ENCODE measurements around the gene BNC2. TPM values are rescaled to one million over a fixed set of nuclear protein-coding genes. Genes with fewer than 3 reads are reported as not detected.

Gene BNC2
- total RNA-seq, 2 donors from 2014 or later, result 0.32 TPM; not detected in 1

DNA sequence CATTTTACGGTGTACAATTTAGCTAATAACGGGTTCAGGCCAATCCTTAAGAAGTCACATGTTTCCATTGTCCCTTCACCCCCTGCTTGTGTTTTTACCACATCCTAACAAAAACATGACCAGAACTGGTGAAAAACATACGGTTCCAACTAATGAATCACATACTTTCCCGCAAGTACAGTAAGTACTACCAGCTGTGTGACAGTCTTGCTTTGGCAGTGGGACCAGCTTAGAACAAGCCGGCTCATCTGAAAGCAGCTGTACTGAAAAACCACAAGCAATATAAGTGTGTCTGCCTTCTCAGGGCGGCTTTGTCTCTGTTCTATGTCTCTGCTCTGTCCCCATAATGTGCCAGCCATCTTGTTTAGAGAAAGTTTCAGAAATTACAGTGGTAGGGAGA is 242.5 kb downstream of the BNC2 start:
- ATAC-seq (replicated peaks in 1 of 2) (no peak), DNase-seq (no peak)
- no peaks in the 10 kb centered on the region for H3K4me1 Mint-ChIP-seq (ENCODE audit: low read depth)
- H3K9me3 Mint-ChIP-seq, result no peaks in the 10 kb centered on the region
- H3K36me3 Mint-ChIP-seq (ENCODE audit: insufficient read depth in 2 of 2), result no peaks in the 10 kb centered on the region
- H3K27ac Mint-ChIP-seq, result no peak overlapping the region
- H3K27me3 Mint-ChIP-seq (ENCODE audit: low read depth), result peaks cover 6% of the 10 kb centered on the region
- H3K4me3 Mint-ChIP-seq, result no peak overlapping the region

DNA sequence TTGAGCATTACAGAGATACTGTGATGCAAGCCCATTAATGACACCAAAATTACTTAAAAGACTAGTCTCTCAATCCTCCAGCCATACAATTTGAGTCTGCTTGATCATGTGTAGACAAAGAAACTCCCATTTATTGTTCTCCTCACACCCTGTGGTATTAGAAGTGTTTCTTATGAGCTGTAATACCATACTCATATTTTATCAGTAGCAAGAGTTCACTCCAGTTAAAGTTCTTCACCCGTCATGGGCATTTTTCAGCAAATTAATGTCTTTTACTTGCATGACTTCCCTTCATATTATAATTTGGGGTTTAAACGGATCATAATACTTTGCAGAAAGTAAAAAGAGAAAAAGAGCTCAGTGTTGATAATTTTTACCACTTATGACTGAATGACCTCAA is 242.9 kb downstream of the BNC2 start:
- no peaks in the 10 kb centered on the region for H3K36me3 Mint-ChIP-seq (ENCODE audit: insufficient read depth in 2 of 2)
- H3K9me3 Mint-ChIP-seq, result no peaks in the 10 kb centered on the region
- no peak overlapping the region for H3K4me3 Mint-ChIP-seq
- H3K4me1 Mint-ChIP-seq (ENCODE audit: low read depth), result no peaks in the 10 kb centered on the region
- DNase-seq, result no peak
- ATAC-seq (replicated peaks in 1 of 2), result no peak
- H3K27me3 Mint-ChIP-seq (ENCODE audit: low read depth), result peaks cover 6% of the 10 kb centered on the region
- no peak overlapping the region for H3K27ac Mint-ChIP-seq

DNA sequence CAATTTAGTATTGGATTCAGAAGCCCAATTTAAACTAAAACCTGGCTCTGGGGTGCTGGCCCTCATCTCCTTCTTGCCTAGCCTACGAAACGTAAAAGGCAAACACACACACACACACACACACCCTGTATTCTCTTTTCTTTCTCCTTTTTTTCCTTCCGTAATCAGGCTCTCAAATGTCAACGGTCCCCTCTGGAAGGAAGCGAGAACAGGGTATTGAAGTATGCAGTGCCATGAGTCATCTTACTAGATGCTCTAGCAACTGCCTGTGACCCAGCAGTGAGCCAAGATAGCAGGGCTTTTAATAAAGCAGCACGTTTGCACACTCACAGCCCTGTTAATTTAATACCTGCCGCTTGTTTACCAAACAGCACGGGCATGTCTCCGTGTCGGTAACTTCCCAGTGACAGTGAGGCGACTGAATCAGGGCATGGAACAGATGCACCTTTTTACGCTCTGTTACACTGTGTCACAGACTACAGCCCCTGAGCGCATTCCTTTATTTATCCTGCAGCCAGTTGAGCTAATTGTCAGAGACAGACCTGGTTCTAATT is 243.8 kb downstream of the BNC2 start:
- Mint-ChIP-seq H3K9me3 (no peaks in the 10 kb centered on the region), H3K27me3 (ENCODE audit: low read depth) (peaks cover 6% of the 10 kb centered on the region), H3K4me1 (ENCODE audit: low read depth) (no peaks in the 10 kb centered on the region), H3K27ac (no peak overlapping the region), H3K36me3 (ENCODE audit: insufficient read depth in 2 of 2) (no peaks in the 10 kb centered on the region), H3K4me3 (no peak overlapping the region)
- DNase-seq, result no peak
- ATAC-seq (replicated peaks in 1 of 2), result no peak

DNA sequence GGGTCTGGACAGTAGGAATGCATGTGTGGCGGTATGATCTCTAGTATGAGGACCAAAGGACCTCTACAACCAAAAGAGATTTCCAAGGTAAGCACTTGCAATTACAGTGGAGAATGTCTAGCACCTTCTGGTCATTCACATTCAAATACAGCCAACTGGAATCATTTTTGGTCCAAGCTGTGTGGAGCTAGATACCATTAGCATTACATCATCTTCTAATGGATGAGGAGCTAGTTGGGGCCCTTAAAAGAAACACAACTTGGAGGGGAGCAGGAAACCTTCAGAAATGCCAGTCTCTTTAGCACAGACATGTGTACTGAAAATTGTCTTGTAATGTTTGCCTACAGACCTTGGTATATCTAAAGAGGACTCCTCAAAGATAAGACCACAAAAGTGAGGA is 244.7 kb downstream of the BNC2 start:
- Mint-ChIP-seq H3K27me3 (ENCODE audit: low read depth) (peaks cover 6% of the 10 kb centered on the region), H3K36me3 (ENCODE audit: insufficient read depth in 2 of 2) (no peaks in the 10 kb centered on the region), H3K4me3 (no peak overlapping the region), H3K4me1 (ENCODE audit: low read depth) (no peaks in the 10 kb centered on the region), H3K27ac (no peak overlapping the region), H3K9me3 (peaks cover 0 to under 1% of the 10 kb centered on the region in 2 donors)
- DNase-seq, result no peak
- no peak for ATAC-seq (replicated peaks in 1 of 2)

DNA sequence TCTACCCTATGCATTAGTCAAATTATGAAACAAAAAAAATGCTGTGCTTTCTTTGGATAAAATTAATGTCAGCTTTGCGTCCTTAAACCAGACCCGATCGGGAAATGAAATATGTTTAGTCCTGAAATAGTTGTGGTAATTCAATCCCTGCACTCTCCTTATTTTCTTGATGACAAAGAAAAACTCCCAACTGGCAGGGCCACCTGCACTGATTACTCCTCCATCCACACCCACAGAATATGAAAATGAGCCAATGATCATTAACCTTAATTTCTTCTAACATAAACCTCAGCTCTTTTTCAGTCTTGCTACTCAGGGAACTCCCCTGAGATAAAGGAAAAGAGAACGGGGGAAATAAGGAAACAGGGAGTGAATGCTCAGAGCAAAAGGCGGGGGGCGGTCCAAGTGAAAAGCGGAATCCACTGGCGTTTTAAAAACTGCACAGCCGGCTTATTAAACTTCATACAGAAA is 245.3 kb downstream of the BNC2 start:
- peaks cover 0 to 2% of the 10 kb centered on the region in 2 donors for H3K9me3 Mint-ChIP-seq
- peaks cover 6% of the 10 kb centered on the region for H3K27me3 Mint-ChIP-seq (ENCODE audit: low read depth)
- ATAC-seq (replicated peaks in 1 of 2) (no peak), DNase-seq (no peak)
- no peaks in the 10 kb centered on the region for H3K4me1 Mint-ChIP-seq (ENCODE audit: low read depth)
- no peak overlapping the region for H3K4me3 Mint-ChIP-seq
- no peaks in the 10 kb centered on the region for H3K36me3 Mint-ChIP-seq (ENCODE audit: insufficient read depth in 2 of 2)
- no peak overlapping the region for H3K27ac Mint-ChIP-seq

DNA sequence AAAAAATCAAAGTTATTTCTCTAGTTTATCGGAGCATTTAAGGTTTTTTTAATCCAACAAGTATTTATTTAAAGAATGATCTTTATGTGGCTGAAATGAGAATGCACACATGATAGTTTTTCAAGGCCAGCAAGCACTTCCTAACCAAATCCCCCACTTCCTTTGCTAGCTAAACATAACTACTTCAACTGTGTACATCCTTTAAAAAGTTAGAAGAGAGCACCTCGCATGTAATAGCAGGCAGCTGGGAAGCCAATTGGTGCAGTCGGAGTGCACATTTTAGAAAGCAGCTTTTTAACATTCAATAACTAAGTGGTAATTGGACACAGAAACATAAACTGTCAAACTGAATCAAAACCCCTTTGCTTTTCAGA is 245.7 kb downstream of the BNC2 start:
- DNase-seq (no peak), ATAC-seq (replicated peaks in 1 of 2) (no peak)
- Mint-ChIP-seq H3K9me3 (peaks cover 0 to 2% of the 10 kb centered on the region in 2 donors), H3K27me3 (ENCODE audit: low read depth) (peaks cover 6% of the 10 kb centered on the region), H3K36me3 (ENCODE audit: insufficient read depth in 2 of 2) (no peaks in the 10 kb centered on the region), H3K4me1 (ENCODE audit: low read depth) (no peaks in the 10 kb centered on the region), H3K27ac (no peak overlapping the region), H3K4me3 (no peak overlapping the region)

DNA sequence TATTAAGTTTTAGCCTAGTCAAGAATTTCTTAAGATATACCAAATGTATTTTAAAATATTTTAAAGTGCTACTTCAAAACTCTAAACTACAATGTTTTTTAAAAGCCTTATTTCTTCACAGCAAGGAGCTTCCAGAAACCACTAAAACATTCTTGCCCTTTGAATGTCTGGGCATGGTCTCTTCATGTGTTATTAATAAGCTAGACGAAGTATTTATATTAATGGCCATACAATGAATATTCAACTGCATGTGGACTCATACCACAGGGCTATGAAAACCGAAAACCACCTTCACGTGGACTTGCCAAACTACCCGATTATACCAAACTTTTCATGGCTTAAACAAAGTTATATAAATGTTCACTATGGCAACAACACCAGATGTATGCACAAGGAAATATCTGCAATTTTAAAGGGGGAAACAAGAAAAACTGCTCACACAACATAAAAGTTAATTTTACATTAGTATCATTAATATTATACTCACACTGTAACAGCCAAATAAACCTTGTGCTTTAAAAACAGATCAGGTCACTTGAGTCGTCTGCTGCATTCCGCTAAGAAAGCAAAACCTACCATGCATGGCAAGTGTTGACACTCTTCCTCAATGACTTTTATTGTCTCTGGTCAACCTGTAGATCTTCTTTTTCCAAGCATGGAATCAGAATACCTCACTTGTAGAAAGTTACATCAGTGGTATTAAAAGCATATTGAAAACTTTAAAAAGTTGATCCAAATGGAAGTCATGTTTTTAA is 246.3 kb downstream of the BNC2 start:
- H3K9me3 Mint-ChIP-seq, result peaks cover 0 to 2% of the 10 kb centered on the region in 2 donors

DNA sequence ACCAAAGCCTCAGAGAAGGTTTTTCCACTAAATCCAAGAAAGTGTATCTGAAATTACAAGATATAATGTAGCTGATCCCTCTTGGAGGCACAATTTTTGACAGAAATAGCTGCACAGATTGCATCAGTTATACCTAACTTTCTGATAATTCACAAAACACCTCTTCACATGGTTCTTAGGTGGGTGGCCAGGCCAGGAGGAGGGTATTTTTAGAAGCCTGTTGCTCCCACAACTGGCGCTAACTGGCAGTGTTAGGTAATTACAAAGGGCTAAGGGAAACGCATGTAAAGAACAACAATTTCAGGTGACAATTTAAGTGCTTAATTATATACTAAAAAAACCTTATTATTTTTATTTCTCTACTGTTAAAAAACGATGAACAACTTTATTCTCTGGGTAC is 247.9 kb downstream of the BNC2 start:
- H3K4me1 Mint-ChIP-seq (ENCODE audit: low read depth), result no peaks in the 10 kb centered on the region
- no peaks in the 10 kb centered on the region for H3K36me3 Mint-ChIP-seq (ENCODE audit: insufficient read depth in 2 of 2)
- H3K27me3 Mint-ChIP-seq (ENCODE audit: low read depth), result peaks cover 6% of the 10 kb centered on the region
- DNase-seq (no peak), ATAC-seq (replicated peaks in 1 of 2) (no peak)
- H3K4me3 Mint-ChIP-seq, result no peak overlapping the region
- H3K9me3 Mint-ChIP-seq, result peaks cover 0 to 2% of the 10 kb centered on the region in 2 donors
- no peak overlapping the region for H3K27ac Mint-ChIP-seq

More for the DNA sequence above, 246.3 kb downstream of the BNC2 start:
- H3K4me1 Mint-ChIP-seq (ENCODE audit: low read depth), result no peaks in the 10 kb centered on the region
- no peak overlapping the region for H3K4me3 Mint-ChIP-seq
- no peaks in the 10 kb centered on the region for H3K36me3 Mint-ChIP-seq (ENCODE audit: insufficient read depth in 2 of 2)
- no peak overlapping the region for H3K27ac Mint-ChIP-seq
- DNase-seq (no peak), ATAC-seq (replicated peaks in 1 of 2) (no peak)
- H3K27me3 Mint-ChIP-seq (ENCODE audit: low read depth), result peaks cover 6% of the 10 kb centered on the region

DNA sequence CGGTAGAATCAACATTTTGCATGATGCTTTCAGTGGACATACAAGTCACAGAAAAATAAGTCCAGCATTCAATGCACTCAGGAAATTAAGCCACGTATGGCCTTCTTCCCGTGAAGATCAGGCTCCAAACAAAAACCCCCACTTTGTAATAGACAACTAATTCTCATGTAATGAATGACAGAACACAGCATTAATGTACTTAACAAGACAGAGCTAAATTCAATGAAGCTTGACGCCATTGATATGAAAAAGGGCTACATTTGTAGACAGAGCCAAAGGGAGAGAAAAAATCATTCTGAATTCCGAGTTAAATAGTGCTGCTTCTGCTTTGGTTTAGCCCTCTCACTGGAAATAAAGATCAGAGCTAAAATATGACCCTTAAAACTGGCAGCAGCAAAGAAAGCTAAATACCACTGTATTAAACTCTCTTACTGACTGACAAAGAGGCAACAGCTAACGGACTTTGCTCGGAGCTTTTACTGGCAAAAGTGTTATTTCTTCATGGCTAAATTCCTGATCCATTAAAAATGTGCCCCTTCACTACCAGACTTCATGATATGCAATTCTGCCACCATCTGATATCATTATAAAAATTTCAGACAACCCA is 250.5 kb downstream of the BNC2 start:
- Mint-ChIP-seq H3K27ac (no peak overlapping the region), H3K36me3 (ENCODE audit: insufficient read depth in 2 of 2) (no peaks in the 10 kb centered on the region), H3K9me3 (peaks cover 0 to 4% of the 10 kb centered on the region in 2 donors), H3K4me1 (ENCODE audit: low read depth) (no peaks in the 10 kb centered on the region), H3K27me3 (ENCODE audit: low read depth) (peaks cover 6% of the 10 kb centered on the region), H3K4me3 (no peak overlapping the region)
- ATAC-seq (replicated peaks in 1 of 2) (no peak), DNase-seq (no peak)

DNA sequence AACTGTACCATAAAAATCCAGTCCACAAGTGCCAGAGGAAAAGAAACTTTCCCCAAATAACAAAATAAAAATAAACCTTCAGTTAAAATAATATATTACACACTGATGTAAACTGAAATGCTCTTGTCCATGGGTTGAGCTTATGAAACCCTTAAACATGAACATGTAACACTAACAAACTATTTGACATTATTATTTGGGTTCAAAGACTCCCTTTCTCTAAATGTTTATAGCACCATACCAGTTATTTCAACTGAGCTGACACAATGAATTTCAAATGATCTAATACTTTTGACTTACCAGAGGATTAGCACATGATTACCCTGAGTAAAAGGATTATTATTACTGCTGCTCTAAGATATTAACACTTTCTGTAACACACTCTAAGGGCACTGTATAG is 251.1 kb downstream of the BNC2 start:
- no peak overlapping the region for H3K27ac Mint-ChIP-seq
- ATAC-seq (replicated peaks in 1 of 2) (no peak), DNase-seq (no peak)
- no peaks in the 10 kb centered on the region for H3K4me1 Mint-ChIP-seq (ENCODE audit: low read depth)
- H3K4me3 Mint-ChIP-seq, result no peak overlapping the region
- no peaks in the 10 kb centered on the region for H3K36me3 Mint-ChIP-seq (ENCODE audit: insufficient read depth in 2 of 2)
- peaks cover 0 to 4% of the 10 kb centered on the region in 2 donors for H3K9me3 Mint-ChIP-seq
- peaks cover under 1% of the 10 kb centered on the region for H3K27me3 Mint-ChIP-seq (ENCODE audit: low read depth)

DNA sequence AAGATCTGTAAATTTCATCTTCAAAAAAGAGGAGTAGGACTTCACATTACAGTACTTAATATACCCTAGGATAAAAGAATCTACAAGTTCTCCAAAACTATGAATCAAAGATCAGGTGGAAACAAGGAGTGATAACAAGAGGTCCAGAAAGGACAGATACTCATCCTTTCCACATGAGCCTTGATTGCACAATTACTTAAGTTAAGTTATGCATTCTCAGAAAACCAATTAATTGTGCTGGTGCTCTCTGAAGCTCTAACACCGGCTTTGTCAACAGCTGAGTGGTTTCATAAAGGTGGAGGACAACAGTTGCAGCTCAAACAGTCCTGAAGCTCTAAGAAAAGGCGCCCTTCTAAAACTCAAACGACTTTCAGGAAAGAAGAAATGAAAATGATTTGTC is 251.9 kb downstream of the BNC2 start:
- no peak for ATAC-seq (replicated peaks in 1 of 2)
- H3K4me3 Mint-ChIP-seq, result no peak overlapping the region
- no peak for DNase-seq
- no peaks in the 10 kb centered on the region for H3K27me3 Mint-ChIP-seq (ENCODE audit: low read depth)
- H3K27ac Mint-ChIP-seq, result no peak overlapping the region
- H3K4me1 Mint-ChIP-seq (ENCODE audit: low read depth), result no peaks in the 10 kb centered on the region
- no peaks in the 10 kb centered on the region for H3K36me3 Mint-ChIP-seq (ENCODE audit: insufficient read depth in 2 of 2)
- peaks cover 3 to 6% of the 10 kb centered on the region in 2 donors for H3K9me3 Mint-ChIP-seq

DNA sequence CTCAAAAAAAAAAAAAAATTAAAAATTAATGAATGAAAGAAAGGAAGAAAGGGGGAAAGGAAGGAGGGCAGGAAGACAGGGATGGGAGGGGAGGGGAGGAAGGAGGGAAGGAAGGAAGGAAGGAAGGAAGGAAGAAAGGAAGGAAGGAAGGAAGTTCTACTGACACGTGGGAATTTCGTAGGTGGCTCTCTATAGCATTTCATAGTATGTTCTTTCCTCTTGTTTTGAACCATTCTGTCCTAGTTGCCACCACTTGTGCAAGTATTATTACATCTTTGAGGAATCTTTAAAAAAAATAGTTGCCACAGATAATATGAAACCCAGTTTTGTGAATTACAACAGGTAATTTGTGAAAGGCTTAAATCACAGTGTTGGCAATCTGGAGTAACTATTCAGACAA is 253.8 kb downstream of the BNC2 start:
- Mint-ChIP-seq H3K36me3 (ENCODE audit: insufficient read depth in 2 of 2) (no peaks in the 10 kb centered on the region), H3K27me3 (ENCODE audit: low read depth) (no peaks in the 10 kb centered on the region), H3K9me3 (peaks cover 4 to 7% of the 10 kb centered on the region in 2 donors), H3K4me1 (ENCODE audit: low read depth) (no peaks in the 10 kb centered on the region), H3K27ac (no peak overlapping the region), H3K4me3 (no peak overlapping the region)
- no peak for DNase-seq
- no peak for ATAC-seq (replicated peaks in 1 of 2)

DNA sequence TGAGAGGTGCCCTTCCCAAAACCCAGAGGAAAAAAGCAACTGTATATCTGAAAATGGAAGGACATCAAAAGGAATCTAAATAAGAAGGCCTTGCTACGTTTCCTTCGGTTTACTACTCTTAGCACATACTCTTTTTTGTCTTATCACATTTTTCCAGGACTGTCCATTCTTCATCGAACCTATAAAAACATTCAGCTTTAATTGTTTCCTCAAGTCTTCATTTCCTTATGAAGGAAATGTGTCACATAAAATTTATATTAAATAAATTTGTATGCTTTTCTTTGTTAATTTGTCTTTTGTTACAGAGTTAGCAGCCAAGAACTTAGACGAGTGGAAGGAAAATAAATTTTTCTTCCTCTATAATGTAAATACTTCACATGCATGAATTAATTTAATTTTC is 255.0 kb downstream of the BNC2 start:
- Mint-ChIP-seq H3K27me3 (ENCODE audit: low read depth) (no peaks in the 10 kb centered on the region), H3K9me3 (peaks cover 4 to 5% of the 10 kb centered on the region in 2 donors), H3K4me1 (ENCODE audit: low read depth) (no peaks in the 10 kb centered on the region), H3K27ac (no peak overlapping the region), H3K4me3 (no peak overlapping the region), H3K36me3 (ENCODE audit: insufficient read depth in 2 of 2) (no peaks in the 10 kb centered on the region)
- DNase-seq, result no peak
- no peak for ATAC-seq (replicated peaks in 1 of 2)
